ENCODE measurements around the gene NRXN3.

The NRXN3 gene

DNA sequence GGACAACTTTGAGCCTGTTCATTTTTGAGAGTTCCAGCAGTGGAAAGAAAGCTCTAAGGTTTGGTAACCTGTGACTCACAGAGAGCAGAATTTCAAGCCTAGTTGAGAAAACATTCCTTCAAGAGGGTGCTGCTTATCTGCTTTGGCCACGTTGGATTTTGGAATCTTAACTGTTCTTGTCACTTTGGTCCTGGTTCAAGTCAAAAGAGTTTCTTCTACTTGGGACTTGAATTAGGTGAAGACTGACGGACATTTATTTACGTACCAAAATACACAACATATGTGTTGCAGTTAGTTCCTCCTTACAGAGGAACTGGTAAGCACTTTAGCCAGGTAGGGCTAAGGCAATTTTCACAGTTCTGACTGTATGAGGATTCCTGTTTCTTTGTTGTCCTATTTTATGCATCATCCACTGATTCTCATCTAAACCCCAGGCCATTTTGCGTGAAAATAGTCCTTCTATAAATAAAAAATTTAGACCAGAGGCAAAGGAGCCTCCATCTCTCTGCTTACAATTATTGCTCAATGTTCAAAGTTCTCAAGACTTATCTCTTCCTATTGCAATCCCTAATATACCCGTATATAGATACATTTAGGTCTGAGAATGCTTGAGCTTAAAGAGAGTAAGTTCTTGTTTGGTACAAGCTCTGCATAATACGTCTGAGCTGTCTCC, 1460.3 kb downstream of the NRXN3 start:
- no peaks in the 10 kb centered on the region for H3K27me3 ChIP-seq (ENCODE audit: insufficient read depth, poor library complexity, severe bottlenecking)
- H3K4me1 ChIP-seq (ENCODE audit: insufficient read depth, poor library complexity, severe bottlenecking), result no peaks in the 10 kb centered on the region
- H3K9me3 ChIP-seq (ENCODE audit: severe bottlenecking), result no peaks in the 10 kb centered on the region
- DNase-seq (ENCODE audit: low spot score), result no peak
- H3K4me3 ChIP-seq (ENCODE audit: severe bottlenecking), result no peak overlapping the region
- no peaks in the 10 kb centered on the region for H3K36me3 ChIP-seq (ENCODE audit: low read depth)
- no peak overlapping the region for H3K27ac ChIP-seq (ENCODE audit: poor library complexity, severe bottlenecking)
- TF ChIP-seq CTCF (IDR thresholded peaks at IDR 0.05; ENCODE audit: poor library complexity, severe bottlenecking), result no peak
- ATAC-seq (ENCODE audit: low read depth), result no peak

DNA sequence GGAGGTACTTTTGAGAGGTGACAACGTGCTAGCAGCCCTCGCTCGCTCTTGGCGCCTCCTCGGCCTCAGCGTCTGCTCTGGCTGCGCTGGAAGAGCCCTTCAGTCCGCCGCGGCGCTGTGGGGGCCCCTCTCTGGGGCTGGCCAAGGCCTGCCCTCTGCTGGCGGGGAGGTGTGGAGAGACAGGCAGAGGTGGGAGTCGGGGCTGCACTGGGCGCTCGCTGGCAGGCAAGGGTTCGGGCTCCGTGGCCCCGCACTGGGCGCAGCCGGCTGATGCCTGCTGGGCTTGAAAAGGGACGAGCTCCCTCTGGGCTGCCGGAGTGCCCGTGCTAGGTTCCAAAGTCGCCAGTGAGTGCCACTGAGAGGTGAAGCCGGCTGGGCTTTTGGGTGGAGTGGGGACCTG, 1461.1 kb downstream of the NRXN3 start:
- DNase-seq (ENCODE audit: low spot score) (peak; percentile 52), ATAC-seq (ENCODE audit: low read depth) (no peak)
- no peak overlapping the region for H3K27ac ChIP-seq (ENCODE audit: poor library complexity, severe bottlenecking)
- H3K36me3 ChIP-seq (ENCODE audit: low read depth), result no peaks in the 10 kb centered on the region
- no peaks in the 10 kb centered on the region for H3K9me3 ChIP-seq (ENCODE audit: severe bottlenecking)
- H3K4me1 ChIP-seq (ENCODE audit: insufficient read depth, poor library complexity, severe bottlenecking), result no peaks in the 10 kb centered on the region
- H3K4me3 ChIP-seq (ENCODE audit: severe bottlenecking), result no peak overlapping the region
- TF ChIP-seq CTCF (IDR thresholded peaks at IDR 0.05; ENCODE audit: poor library complexity, severe bottlenecking), result no peak
- H3K27me3 ChIP-seq (ENCODE audit: insufficient read depth, poor library complexity, severe bottlenecking), result no peaks in the 10 kb centered on the region

- Histone ChIP-seq H3K9me3 (ENCODE audit: severe bottlenecking) (no peaks in the 10 kb centered on the region), H3K27ac (ENCODE audit: poor library complexity, severe bottlenecking) (no peak overlapping the region), H3K36me3 (ENCODE audit: low read depth) (no peaks in the 10 kb centered on the region), H3K4me3 (ENCODE audit: severe bottlenecking) (no peak overlapping the region), H3K4me1 (ENCODE audit: insufficient read depth, poor library complexity, severe bottlenecking) (no peaks in the 10 kb centered on the region), H3K27me3 (ENCODE audit: insufficient read depth, poor library complexity, severe bottlenecking) (no peaks in the 10 kb centered on the region)
- ATAC-seq (ENCODE audit: low read depth) (no peak), DNase-seq (ENCODE audit: low spot score) (no peak)
- TF ChIP-seq CTCF (IDR thresholded peaks at IDR 0.05; ENCODE audit: poor library complexity, severe bottlenecking), result no peak
Observed at GRCh38 chr14:79638672-79639266, 1468.6 kb downstream of the NRXN3 start.

DNA sequence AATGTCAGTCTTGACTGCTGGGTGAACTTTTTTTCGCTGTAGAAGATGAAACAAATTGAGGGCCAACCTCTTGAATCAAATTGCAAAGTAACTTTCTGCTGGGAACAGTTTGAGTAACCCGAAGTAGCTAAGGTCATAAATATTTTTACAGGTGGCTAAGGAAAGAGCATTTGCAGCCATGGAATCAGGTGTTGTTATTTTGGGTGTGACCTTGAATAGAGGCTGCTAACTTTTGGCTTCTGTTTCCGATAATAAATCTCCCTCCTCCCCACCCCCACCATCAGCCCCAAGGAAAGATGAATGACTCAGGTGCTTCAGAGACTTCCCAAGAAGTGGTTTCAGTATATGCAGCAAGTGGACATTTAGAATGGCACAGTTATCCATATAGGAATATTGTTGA, 1469.4 kb downstream of the NRXN3 start:
- ATAC-seq (ENCODE audit: low read depth), result no peak
- H3K36me3 ChIP-seq (ENCODE audit: low read depth), result no peaks in the 10 kb centered on the region
- H3K27ac ChIP-seq (ENCODE audit: poor library complexity, severe bottlenecking), result no peak overlapping the region

More for the DNA sequence above, 1469.4 kb downstream of the NRXN3 start:
- no peaks in the 10 kb centered on the region for H3K27me3 ChIP-seq (ENCODE audit: insufficient read depth, poor library complexity, severe bottlenecking)
- DNase-seq (ENCODE audit: low spot score), result no peak
- no peaks in the 10 kb centered on the region for H3K4me1 ChIP-seq (ENCODE audit: insufficient read depth, poor library complexity, severe bottlenecking)
- TF ChIP-seq CTCF (IDR thresholded peaks at IDR 0.05; ENCODE audit: poor library complexity, severe bottlenecking), result no peak
- no peak overlapping the region for H3K4me3 ChIP-seq (ENCODE audit: severe bottlenecking)
- no peaks in the 10 kb centered on the region for H3K9me3 ChIP-seq (ENCODE audit: severe bottlenecking)

Measured in RWPE2 (cell line).